Astrocyte (in vitro differentiated cells and primary cell): ENCODE data around the gene NME4.

ENCODE experiments used
- EZH2 ChIP-seq: IDR thresholded peaks from 2 replicates; pipeline ENCODE4 v1.6.1; 2012; ENCODE audit warnings: mild to moderate bottlenecking, low read length, inconsistent platforms; ENCODE audit not compliant: insufficient read depth
- TF ChIP-seq, protein P1 (sequence below): IDR thresholded peaks from 2 replicates; pipeline ENCODE4 v1.5.1; 2011; ENCODE audit warnings: low read depth, mild to moderate bottlenecking, inconsistent platforms, low read length, moderate library complexity; ENCODE audit not compliant: insufficient read depth

DNA sequence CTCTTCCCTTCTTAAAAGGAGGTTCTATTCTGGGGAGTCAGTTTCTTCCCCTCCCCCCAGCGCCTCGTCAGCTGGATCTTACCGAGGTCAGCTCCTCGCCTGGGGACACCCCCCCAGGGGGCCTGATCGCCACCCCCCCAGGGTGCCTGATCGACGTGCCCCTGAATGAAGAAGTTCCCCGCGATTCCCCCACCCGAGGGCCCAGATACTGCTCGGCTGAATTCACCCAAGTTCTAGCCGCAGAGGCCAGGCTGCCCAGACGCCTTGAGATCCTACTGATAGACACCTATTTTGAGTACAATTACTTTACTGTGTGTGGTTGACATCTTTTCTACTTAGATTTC is 29.9 kb downstream of the NME4 start:
- TF ChIP-seq, protein P1, sequence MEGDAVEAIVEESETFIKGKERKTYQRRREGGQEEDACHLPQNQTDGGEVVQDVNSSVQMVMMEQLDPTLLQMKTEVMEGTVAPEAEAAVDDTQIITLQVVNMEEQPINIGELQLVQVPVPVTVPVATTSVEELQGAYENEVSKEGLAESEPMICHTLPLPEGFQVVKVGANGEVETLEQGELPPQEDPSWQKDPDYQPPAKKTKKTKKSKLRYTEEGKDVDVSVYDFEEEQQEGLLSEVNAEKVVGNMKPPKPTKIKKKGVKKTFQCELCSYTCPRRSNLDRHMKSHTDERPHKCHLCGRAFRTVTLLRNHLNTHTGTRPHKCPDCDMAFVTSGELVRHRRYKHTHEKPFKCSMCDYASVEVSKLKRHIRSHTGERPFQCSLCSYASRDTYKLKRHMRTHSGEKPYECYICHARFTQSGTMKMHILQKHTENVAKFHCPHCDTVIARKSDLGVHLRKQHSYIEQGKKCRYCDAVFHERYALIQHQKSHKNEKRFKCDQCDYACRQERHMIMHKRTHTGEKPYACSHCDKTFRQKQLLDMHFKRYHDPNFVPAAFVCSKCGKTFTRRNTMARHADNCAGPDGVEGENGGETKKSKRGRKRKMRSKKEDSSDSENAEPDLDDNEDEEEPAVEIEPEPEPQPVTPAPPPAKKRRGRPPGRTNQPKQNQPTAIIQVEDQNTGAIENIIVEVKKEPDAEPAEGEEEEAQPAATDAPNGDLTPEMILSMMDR, result no peak
- TF ChIP-seq EZH2, result no peak
